ENCODE results near the gene NSMCE1.
A peak's percentile ranks its signal among the peaks of the same experiment; 100 is the strongest.

The NSMCE1 gene

GRCh38 chr16:27230562-27231001 lies 38.0 kb downstream of the NSMCE1 start:
- peak; percentile 51 to 70 for DNase-seq
- TF ChIP-seq POLR2A (IDR thresholded peaks at IDR 0.05; ENCODE audit: low read length) (peak; percentile 29), GATA1 (IDR thresholded peaks at IDR 0.05; ENCODE audit: low read depth, low read length) (no peak)

GRCh38 chr16:27229891-27230470 lies 38.6 kb downstream of the NSMCE1 start:
- DNase-seq, result no peak
- no peak for TF ChIP-seq POLR2A (IDR thresholded peaks at IDR 0.05; ENCODE audit: low read length)
- no peak for TF ChIP-seq GATA1 (IDR thresholded peaks at IDR 0.05; ENCODE audit: low read depth, low read length)

- DNase-seq, result no peak
Measured at GRCh38 chr16:27228621-27229501, 39.7 kb downstream of the NSMCE1 start.

GRCh38 chr16:27228045-27228444 lies 40.5 kb downstream of the NSMCE1 start:
- DNase-seq, result no peak
- TF ChIP-seq POLR2A (IDR thresholded peaks at IDR 0.05; ENCODE audit: low read length) (no peak), GATA1 (IDR thresholded peaks at IDR 0.05; ENCODE audit: low read depth, low read length) (no peak)

More at GRCh38 chr16:27228621-27229501, 39.7 kb downstream of the NSMCE1 start:
- TF ChIP-seq GATA1 (IDR thresholded peaks at IDR 0.05; ENCODE audit: low read depth, low read length) (no peak), POLR2A (IDR thresholded peaks at IDR 0.05; ENCODE audit: low read length) (no peak)

- TF ChIP-seq GATA1 (IDR thresholded peaks at IDR 0.05; ENCODE audit: low read depth, low read length) (no peak), POLR2A (IDR thresholded peaks at IDR 0.05; ENCODE audit: low read length) (no peak)
- no peak for DNase-seq
Measured at GRCh38 chr16:27226976-27227705, 41.4 kb downstream of the NSMCE1 start.

- DNase-seq, result no peak
- TF ChIP-seq POLR2A (IDR thresholded peaks at IDR 0.05; ENCODE audit: low read length), result no peak
- TF ChIP-seq GATA1 (IDR thresholded peaks at IDR 0.05; ENCODE audit: low read depth, low read length), result no peak
Measured at GRCh38 chr16:27226476-27226875, 42.1 kb downstream of the NSMCE1 start.

- TF ChIP-seq GATA1 (IDR thresholded peaks at IDR 0.05; ENCODE audit: low read depth, low read length), result no peak
- TF ChIP-seq POLR2A (IDR thresholded peaks at IDR 0.05; ENCODE audit: low read length), result no peak
- DNase-seq, result no peak
Measured at GRCh38 chr16:27225536-27226360, 42.8 kb downstream of the NSMCE1 start.

GRCh38 chr16:27224741-27225300 lies 43.8 kb downstream of the NSMCE1 start:
- no peak for DNase-seq
- TF ChIP-seq GATA1 (IDR thresholded peaks at IDR 0.05; ENCODE audit: low read depth, low read length) (no peak), POLR2A (IDR thresholded peaks at IDR 0.05; ENCODE audit: low read length) (no peak)

- no peak for TF ChIP-seq GATA1 (IDR thresholded peaks at IDR 0.05; ENCODE audit: low read depth, low read length)
- TF ChIP-seq POLR2A (IDR thresholded peaks at IDR 0.05; ENCODE audit: low read length), result no peak
Measured at GRCh38 chr16:27224271-27224737, 44.3 kb downstream of the NSMCE1 start.

GRCh38 chr16:27223701-27224100 lies 44.9 kb downstream of the NSMCE1 start:
- DNase-seq, result no peak
- no peak for TF ChIP-seq POLR2A (IDR thresholded peaks at IDR 0.05; ENCODE audit: low read length)
- no peak for TF ChIP-seq GATA1 (IDR thresholded peaks at IDR 0.05; ENCODE audit: low read depth, low read length)

More at GRCh38 chr16:27224271-27224737, 44.3 kb downstream of the NSMCE1 start:
- no peak for DNase-seq

GRCh38 chr16:27223226-27223610 lies 45.4 kb downstream of the NSMCE1 start:
- no peak for DNase-seq
- no peak for TF ChIP-seq POLR2A (IDR thresholded peaks at IDR 0.05; ENCODE audit: low read length)
- TF ChIP-seq GATA1 (IDR thresholded peaks at IDR 0.05; ENCODE audit: low read depth, low read length), result no peak

- TF ChIP-seq POLR2A (IDR thresholded peaks at IDR 0.05; ENCODE audit: low read length), result no peak
- no peak for TF ChIP-seq GATA1 (IDR thresholded peaks at IDR 0.05; ENCODE audit: low read depth, low read length)
Measured at GRCh38 chr16:27222249-27223225, 46.0 kb downstream of the NSMCE1 start.

More at GRCh38 chr16:27222249-27223225, 46.0 kb downstream of the NSMCE1 start:
- no peak for DNase-seq
